ENCODE results near the gene PRKCD.

Gene PRKCD

GRCh38 chr3:53188136-53188685 is 27.2 kb downstream of the PRKCD start:
- no peak for ATAC-seq
- TF ChIP-seq GLIS3 (CRISPR knock-in tag; IDR thresholded peaks at IDR 0.05) (no peak), ZFP3 (CRISPR knock-in tag; IDR thresholded peaks at IDR 0.05) (no peak), ESRRG (CRISPR knock-in tag; IDR thresholded peaks at IDR 0.05) (no peak)

GRCh38 chr3:53188720-53189119 is 27.7 kb downstream of the PRKCD start:
- no peak for ATAC-seq
- TF ChIP-seq CSRNP3 (CRISPR knock-in tag; IDR thresholded peaks at IDR 0.05): no peak
- TF ChIP-seq ZNF565 (CRISPR knock-in tag; conservative IDR thresholded peaks at IDR 0.05; ENCODE audit: low read depth): no peak
- no peak for TF ChIP-seq PATZ1 (CRISPR knock-in tag; IDR thresholded peaks at IDR 0.05; ENCODE audit: borderline replicate concordance)
- TF ChIP-seq CSDC2 (CRISPR knock-in tag; IDR thresholded peaks at IDR 0.05): no peak
- TF ChIP-seq GLIS3 (CRISPR knock-in tag; IDR thresholded peaks at IDR 0.05): no peak
- TF ChIP-seq BACH2 (CRISPR knock-in tag; IDR thresholded peaks at IDR 0.05; ENCODE audit: borderline replicate concordance): no peak

- no peak for ATAC-seq
- TF ChIP-seq ZNF8 (CRISPR knock-in tag; IDR thresholded peaks at IDR 0.05): no peak
- no peak for TF ChIP-seq ISL1 (CRISPR knock-in tag; IDR thresholded peaks at IDR 0.05)
- no peak for TF ChIP-seq ZFP3 (CRISPR knock-in tag; IDR thresholded peaks at IDR 0.05)
- TF ChIP-seq CSRNP3 (CRISPR knock-in tag; IDR thresholded peaks at IDR 0.05): no peak
- TF ChIP-seq GLIS3 (CRISPR knock-in tag; IDR thresholded peaks at IDR 0.05): no peak
- no peak for TF ChIP-seq OSR1 (CRISPR knock-in tag; IDR thresholded peaks at IDR 0.05)
- no peak for TF ChIP-seq ZC3H10 (CRISPR knock-in tag; IDR thresholded peaks at IDR 0.05)
- no peak for TF ChIP-seq CSDC2 (CRISPR knock-in tag; IDR thresholded peaks at IDR 0.05)
- TF ChIP-seq ZNF565 (CRISPR knock-in tag; conservative IDR thresholded peaks at IDR 0.05; ENCODE audit: low read depth): no peak
- no peak for TF ChIP-seq TCF4 (CRISPR knock-in tag; IDR thresholded peaks at IDR 0.05; ENCODE audit: borderline replicate concordance)
- no peak for TF ChIP-seq PPARA (CRISPR knock-in tag; IDR thresholded peaks at IDR 0.05; ENCODE audit: borderline replicate concordance)
- TF ChIP-seq ARNTL (CRISPR knock-in tag; IDR thresholded peaks at IDR 0.05; ENCODE audit: borderline replicate concordance, low read depth): no peak
- no peak for TF ChIP-seq RARB (CRISPR knock-in tag; IDR thresholded peaks at IDR 0.05)
- TF ChIP-seq TOX (CRISPR knock-in tag; IDR thresholded peaks at IDR 0.05; ENCODE audit: borderline replicate concordance): no peak
- TF ChIP-seq ZFP30 (CRISPR knock-in tag; IDR thresholded peaks at IDR 0.05): no peak
- no peak for TF ChIP-seq ZNF70 (CRISPR knock-in tag; IDR thresholded peaks at IDR 0.05)
- no peak for TF ChIP-seq POU6F1 (CRISPR knock-in tag; IDR thresholded peaks at IDR 0.05; ENCODE audit: borderline replicate concordance, low read depth)
- TF ChIP-seq TSHZ2 (CRISPR knock-in tag; IDR thresholded peaks at IDR 0.05): no peak
- TF ChIP-seq PATZ1 (CRISPR knock-in tag; IDR thresholded peaks at IDR 0.05; ENCODE audit: borderline replicate concordance): no peak
Measured at GRCh38 chr3:53189276-53189675, 28.3 kb downstream of the PRKCD start.

Data from SK-N-SH treated with all-trans-retinoic acid at 6 μM for 48 hours (cell line).